ENCODE data around the gene POLR2L.

The POLR2L gene

DNA sequence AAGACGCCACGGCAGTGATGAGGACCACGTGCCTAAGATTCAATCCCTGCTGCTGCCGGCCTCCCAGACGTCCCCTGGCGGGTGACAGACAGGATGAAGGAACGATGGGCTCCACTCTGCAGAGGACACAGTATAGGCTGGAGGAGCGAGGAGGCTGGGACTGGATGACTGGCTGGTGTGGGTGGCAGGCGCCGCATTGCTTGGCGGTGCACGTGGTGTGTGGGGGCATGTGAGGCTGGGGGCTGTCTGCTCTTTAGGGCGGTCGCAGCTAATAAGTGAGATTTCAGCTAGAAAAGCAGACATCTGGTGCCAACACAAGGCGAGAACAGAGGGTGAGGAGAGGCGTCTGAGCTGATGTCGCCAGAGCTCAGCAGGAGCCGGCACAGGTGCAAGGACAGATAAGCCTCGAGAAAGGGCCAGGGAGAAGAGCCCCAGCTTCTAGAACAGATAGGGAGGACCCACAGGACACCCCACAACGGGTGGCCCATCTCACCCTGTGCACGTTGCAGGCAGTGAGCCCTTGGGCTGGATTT lies 33.5 kb upstream of the POLR2L start:
- Histone ChIP-seq H3K4me1 (no peaks in the 10 kb centered on the region), H3K9ac (no peak overlapping the region), H3K27ac (no peak overlapping the region)

DNA sequence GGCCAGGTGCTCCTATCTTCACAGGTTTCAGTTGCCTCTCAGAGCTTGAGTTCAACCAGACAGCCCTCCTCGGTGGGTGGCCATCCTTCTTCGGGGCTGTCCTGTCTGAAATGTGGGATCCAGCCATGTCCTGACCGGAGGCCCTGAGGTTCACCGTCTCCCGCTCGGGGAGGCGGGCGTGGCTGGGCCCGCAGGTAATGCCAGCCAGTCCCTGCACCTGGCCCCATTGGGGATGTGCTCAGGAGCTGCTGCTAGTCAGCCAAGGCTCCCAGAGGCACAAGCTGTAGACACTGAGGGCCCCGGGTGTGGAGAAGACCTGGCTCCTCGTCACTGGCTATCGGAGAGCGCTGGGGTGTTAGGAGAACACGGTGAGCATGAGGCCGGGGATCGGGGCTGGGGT lies 32.9 kb upstream of the POLR2L start:
- H3K4me2 ChIP-seq (ENCODE audit: low read length) = no peak overlapping the region
- no peaks in the 10 kb centered on the region for H3K27me3 ChIP-seq (ENCODE audit: control insufficient read depth, insufficient read depth, low read length)
- no peak overlapping the region for H3K9ac ChIP-seq
- H3K27ac ChIP-seq = no peak overlapping the region
- TF ChIP-seq, protein P1, sequence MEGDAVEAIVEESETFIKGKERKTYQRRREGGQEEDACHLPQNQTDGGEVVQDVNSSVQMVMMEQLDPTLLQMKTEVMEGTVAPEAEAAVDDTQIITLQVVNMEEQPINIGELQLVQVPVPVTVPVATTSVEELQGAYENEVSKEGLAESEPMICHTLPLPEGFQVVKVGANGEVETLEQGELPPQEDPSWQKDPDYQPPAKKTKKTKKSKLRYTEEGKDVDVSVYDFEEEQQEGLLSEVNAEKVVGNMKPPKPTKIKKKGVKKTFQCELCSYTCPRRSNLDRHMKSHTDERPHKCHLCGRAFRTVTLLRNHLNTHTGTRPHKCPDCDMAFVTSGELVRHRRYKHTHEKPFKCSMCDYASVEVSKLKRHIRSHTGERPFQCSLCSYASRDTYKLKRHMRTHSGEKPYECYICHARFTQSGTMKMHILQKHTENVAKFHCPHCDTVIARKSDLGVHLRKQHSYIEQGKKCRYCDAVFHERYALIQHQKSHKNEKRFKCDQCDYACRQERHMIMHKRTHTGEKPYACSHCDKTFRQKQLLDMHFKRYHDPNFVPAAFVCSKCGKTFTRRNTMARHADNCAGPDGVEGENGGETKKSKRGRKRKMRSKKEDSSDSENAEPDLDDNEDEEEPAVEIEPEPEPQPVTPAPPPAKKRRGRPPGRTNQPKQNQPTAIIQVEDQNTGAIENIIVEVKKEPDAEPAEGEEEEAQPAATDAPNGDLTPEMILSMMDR (IDR thresholded peaks at IDR 0.05) = no peak
- H3K4me1 ChIP-seq = no peaks in the 10 kb centered on the region
- H3K9me3 ChIP-seq (ENCODE audit: control insufficient read depth, low read length) = no peaks in the 10 kb centered on the region
- no peaks in the 10 kb centered on the region for H3K36me3 ChIP-seq (ENCODE audit: control insufficient read depth, insufficient read depth, low read length)
- no peaks in the 10 kb centered on the region for H3K79me2 ChIP-seq
- no peak overlapping the region for H2AFZ ChIP-seq
- H3K4me3 ChIP-seq (ENCODE audit: low read depth, low read length) = no peak overlapping the region

More for the DNA sequence above, 33.5 kb upstream of the POLR2L start:
- no peaks in the 10 kb centered on the region for H3K36me3 ChIP-seq (ENCODE audit: control insufficient read depth, insufficient read depth, low read length)
- H3K27me3 ChIP-seq (ENCODE audit: control insufficient read depth, insufficient read depth, low read length) = no peaks in the 10 kb centered on the region
- no peaks in the 10 kb centered on the region for H3K9me3 ChIP-seq (ENCODE audit: control insufficient read depth, low read length)
- H3K4me3 ChIP-seq (ENCODE audit: low read depth, low read length) = no peak overlapping the region
- H3K4me2 ChIP-seq (ENCODE audit: low read length) = peak overlapping the region; percentile 31
- no peaks in the 10 kb centered on the region for H3K79me2 ChIP-seq
- TF ChIP-seq, protein P1 (IDR thresholded peaks at IDR 0.05) = no peak
- no peak overlapping the region for H2AFZ ChIP-seq

DNA sequence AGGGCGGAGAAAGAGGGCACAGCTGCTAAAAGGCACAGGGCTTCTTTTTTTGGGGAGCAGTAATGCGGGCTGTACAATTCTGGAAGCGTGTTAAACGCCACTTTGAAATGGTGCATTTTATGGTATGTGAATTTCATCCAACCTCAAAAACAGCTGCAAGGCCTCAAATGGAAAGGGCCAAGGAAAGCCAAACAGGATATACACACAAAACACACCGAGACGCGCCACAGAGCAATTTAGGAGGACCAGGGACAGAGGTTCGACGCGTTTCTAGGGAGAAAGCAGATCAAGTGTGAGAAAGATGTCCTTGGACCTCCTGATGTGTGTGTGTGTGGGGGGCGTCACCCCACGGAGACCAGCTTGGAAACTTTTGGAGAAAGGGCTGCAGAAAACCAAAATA lies 31.4 kb upstream of the POLR2L start:
- no peak overlapping the region for H3K9ac ChIP-seq
- H3K4me1 ChIP-seq = no peaks in the 10 kb centered on the region
- H3K27me3 ChIP-seq (ENCODE audit: control insufficient read depth, insufficient read depth, low read length) = no peaks in the 10 kb centered on the region
- H3K27ac ChIP-seq = no peak overlapping the region
- no peak overlapping the region for H3K4me3 ChIP-seq (ENCODE audit: low read depth, low read length)
- H2AFZ ChIP-seq = no peak overlapping the region
- H3K79me2 ChIP-seq = no peaks in the 10 kb centered on the region
- TF ChIP-seq, protein P1 (IDR thresholded peaks at IDR 0.05) = no peak
- H3K36me3 ChIP-seq (ENCODE audit: control insufficient read depth, insufficient read depth, low read length) = no peaks in the 10 kb centered on the region
- H3K4me2 ChIP-seq (ENCODE audit: low read length) = no peak overlapping the region
- no peaks in the 10 kb centered on the region for H3K9me3 ChIP-seq (ENCODE audit: control insufficient read depth, low read length)

DNA sequence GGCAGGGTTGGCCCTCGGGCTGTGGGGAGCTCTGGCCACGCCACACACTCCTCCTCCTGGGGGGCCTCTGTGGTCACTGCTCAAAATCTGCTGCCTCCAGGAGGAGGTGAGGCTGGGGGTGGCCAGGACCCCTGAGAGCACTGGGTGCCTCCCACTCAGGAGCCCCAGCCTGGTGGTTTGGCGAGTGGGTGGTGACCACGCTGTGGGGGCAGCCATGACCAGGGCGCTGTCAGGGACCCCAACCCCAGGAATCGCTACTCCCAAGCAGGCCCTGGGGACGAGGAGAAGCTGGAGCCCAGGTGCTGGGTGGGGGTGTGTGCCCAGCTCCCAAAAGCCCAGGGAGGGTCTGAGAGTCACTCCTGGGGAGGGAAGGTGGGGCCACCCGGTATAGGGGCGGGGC lies 30.5 kb upstream of the POLR2L start:
- Histone ChIP-seq H3K79me2 (no peaks in the 10 kb centered on the region), H3K4me2 (ENCODE audit: low read length) (no peak overlapping the region), H3K36me3 (ENCODE audit: control insufficient read depth, insufficient read depth, low read length) (no peaks in the 10 kb centered on the region), H3K4me3 (ENCODE audit: low read depth, low read length) (no peak overlapping the region), H3K9me3 (ENCODE audit: control insufficient read depth, low read length) (no peaks in the 10 kb centered on the region), H3K27ac (no peak overlapping the region), H2AFZ (no peak overlapping the region), H3K27me3 (ENCODE audit: control insufficient read depth, insufficient read depth, low read length) (no peaks in the 10 kb centered on the region), H3K9ac (no peak overlapping the region), H3K4me1 (no peaks in the 10 kb centered on the region)
- TF ChIP-seq, protein P1 (IDR thresholded peaks at IDR 0.05) = no peak

DNA sequence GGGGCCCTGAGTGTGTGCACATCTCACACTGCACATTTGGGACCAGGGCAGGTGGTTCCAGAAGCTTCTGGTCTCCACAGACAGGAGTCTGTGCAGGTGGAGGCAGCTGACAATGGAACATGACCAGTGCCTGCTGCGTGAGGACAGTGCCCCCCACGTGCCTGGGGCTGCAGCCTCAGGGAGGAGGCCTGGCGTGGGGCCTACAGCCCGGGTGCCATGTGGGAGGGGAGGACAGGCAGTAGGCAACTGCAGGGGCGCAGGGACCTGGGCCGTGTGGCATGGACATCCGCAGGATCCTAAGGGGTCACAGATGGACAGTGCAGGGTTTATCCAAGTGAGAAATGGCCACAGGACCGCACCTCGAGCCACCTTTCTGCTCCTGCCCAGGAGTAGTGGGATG lies 29.1 kb upstream of the POLR2L start:
- no peaks in the 10 kb centered on the region for H3K27me3 ChIP-seq (ENCODE audit: control insufficient read depth, insufficient read depth, low read length)
- no peaks in the 10 kb centered on the region for H3K36me3 ChIP-seq (ENCODE audit: control insufficient read depth, insufficient read depth, low read length)
- H3K79me2 ChIP-seq = no peaks in the 10 kb centered on the region
- no peaks in the 10 kb centered on the region for H3K4me1 ChIP-seq
- H3K27ac ChIP-seq = no peak overlapping the region
- H3K4me3 ChIP-seq (ENCODE audit: low read depth, low read length) = no peak overlapping the region
- no peaks in the 10 kb centered on the region for H3K9me3 ChIP-seq (ENCODE audit: control insufficient read depth, low read length)
- no peak overlapping the region for H3K4me2 ChIP-seq (ENCODE audit: low read length)
- TF ChIP-seq, protein P1 (IDR thresholded peaks at IDR 0.05) = no peak
- H2AFZ ChIP-seq = no peak overlapping the region
- H3K9ac ChIP-seq = no peak overlapping the region

All from parathyroid adenoma (tissue), 2 donors.